Measurements from ENCODE around the gene C8B. TPM values are rescaled to one million over a fixed set of nuclear protein-coding genes. Genes with fewer than 3 reads are reported as not detected.

Gene C8B
- polyA plus RNA-seq, 3 donors = 0.28 TPM; not detected in 2

- DNase-seq (ENCODE audit: low read depth in 3 of 3, low spot score in 2 of 3) = no peak
Observed at GRCh38 chr1:56934430-56935060, 31.3 kb downstream of the C8B start.

- no peak for DNase-seq (ENCODE audit: low read depth in 3 of 3, low spot score in 2 of 3)
Observed at GRCh38 chr1:56933606-56934005, 32.2 kb downstream of the C8B start.

DNA sequence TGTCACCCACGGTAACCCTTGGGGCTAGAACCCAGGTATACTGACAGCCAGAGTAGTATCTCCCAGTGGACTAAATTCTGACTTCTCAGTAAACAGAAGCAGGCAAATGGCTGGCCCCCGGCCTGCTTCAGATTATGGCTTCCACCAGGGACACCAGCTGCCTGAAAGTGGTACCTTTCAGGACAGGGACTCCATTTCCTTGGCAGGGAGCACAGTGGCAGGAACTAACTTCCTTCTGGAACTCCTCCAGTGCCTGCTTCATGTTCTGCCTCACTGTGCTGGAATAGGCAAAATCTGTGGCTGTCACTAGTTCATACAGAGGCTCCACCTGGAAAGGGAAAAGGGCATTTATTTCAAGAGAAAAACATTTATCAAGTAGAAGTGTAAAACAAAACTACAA, 32.7 kb downstream of the C8B start:
- no peak for DNase-seq (ENCODE audit: low read depth in 3 of 3, low spot score in 2 of 3)

DNA sequence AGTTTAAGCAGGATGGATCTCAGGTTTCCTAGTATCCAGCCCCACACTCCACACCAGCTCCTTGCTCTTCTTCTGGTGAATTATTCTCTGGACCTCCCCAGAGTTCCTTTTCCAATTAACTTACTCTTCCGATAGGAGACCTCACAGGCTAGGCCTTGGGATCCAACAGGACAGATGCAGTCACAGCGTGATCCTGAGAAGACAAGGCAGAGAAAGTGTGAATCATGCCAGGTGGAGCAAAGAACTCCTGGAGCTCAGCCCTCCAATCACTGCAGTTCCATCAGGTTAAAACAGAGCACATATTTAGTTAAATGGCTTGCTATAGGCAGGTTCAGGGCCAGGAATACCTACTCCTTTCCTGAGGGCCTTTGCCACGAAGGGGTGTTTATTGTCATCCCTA, 34.1 kb downstream of the C8B start:
- no peak for DNase-seq (ENCODE audit: low read depth in 3 of 3, low spot score in 2 of 3)

DNA sequence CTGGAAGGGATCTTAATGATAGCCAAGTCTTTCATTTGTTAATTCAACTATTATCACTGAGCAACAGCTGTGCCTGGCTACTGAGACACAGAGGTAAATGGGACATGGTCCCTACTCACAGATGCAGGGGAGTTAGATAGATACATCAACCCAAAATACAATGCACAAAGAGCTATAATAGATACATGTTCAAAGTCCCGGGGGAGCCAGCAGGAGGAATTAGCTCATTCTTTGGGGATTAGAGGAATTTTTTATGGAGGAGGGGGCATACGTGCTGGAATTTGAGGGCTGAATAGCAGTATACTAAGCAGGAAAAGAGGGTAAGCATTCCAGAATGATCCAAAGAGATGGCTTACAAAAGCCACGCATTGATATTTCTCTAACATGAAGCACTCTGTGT, 34.6 kb downstream of the C8B start:
- no peak for DNase-seq (ENCODE audit: low read depth in 3 of 3, low spot score in 2 of 3)

DNA sequence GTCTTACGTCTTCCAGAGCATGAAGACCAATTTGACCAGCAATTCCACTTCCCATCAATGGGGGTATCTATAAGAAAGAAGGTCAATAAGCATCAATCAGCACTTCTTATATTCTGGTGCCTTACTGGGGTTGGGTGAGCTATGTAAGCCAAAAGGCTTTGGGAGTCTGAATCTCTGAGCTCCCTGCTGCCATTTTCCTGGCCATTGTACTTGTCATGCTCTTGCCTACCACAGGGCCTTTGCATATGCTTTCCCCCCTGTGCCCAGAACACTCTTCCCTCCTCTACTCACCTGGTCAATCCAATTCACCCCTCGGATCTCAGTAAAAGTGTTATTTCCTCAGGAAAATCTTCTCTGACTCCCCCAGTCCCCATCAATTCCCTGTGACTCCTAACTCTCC, 36.3 kb downstream of the C8B start:
- DNase-seq (ENCODE audit: low read depth in 3 of 3, low spot score in 2 of 3) = no peak

GRCh38 chr1:56927986-56928385, 37.8 kb downstream of the C8B start:
- DNase-seq (ENCODE audit: low read depth in 3 of 3, low spot score in 2 of 3) = no peak

- no peak for DNase-seq (ENCODE audit: low read depth in 3 of 3, low spot score in 2 of 3)
Observed at GRCh38 chr1:56927171-56927570, 38.6 kb downstream of the C8B start.

- DNase-seq (ENCODE audit: low read depth in 3 of 3, low spot score in 2 of 3) = no peak
Observed at GRCh38 chr1:56925193-56925592, 40.6 kb downstream of the C8B start.

- DNase-seq (ENCODE audit: low read depth in 3 of 3, low spot score in 2 of 3) = no peak
Observed at GRCh38 chr1:56924116-56924515, 41.7 kb downstream of the C8B start.

GRCh38 chr1:56923201-56923600, 42.6 kb downstream of the C8B start:
- no peak for DNase-seq (ENCODE audit: low read depth in 3 of 3, low spot score in 2 of 3)

DNA sequence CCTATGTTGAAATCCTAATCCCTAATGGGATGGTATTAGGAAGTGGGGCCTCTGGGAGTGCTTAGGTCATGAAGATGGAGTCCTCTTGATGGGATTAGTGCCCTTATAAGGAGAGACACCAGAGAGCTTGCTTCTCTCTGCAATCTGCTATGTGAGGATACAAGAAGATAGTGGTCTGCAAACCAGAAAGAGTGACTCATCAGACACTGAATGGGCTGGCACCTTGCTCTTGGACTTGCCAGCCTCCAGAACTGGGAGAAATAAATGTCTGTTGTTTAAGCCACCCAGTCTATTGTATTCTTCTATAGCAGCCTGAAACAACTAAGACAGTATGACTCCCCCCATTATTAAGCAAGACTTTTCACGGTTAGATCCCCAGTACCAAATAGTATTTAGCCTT, 43.3 kb downstream of the C8B start:
- DNase-seq (ENCODE audit: low read depth in 3 of 3, low spot score in 2 of 3) = no peak

DNA sequence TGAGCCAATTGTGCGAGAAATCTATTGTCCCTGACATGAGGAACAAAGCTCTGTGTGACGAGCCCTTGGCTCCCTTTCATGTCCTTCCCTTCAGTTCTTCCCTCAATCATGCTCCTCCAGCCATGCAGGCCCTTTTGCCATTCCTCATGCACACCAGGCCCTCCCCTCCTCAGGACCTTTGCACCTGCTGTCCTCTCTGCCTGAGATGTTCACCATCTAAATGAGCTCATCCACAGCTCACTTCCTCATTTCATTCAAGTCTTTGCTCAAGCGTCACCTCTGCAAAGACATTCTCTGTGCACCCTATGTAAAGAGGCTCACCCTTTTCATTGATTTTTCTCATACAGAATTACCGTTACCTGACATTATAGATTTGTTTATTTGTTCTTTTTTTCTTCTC, 43.7 kb downstream of the C8B start:
- no peak for DNase-seq (ENCODE audit: low read depth in 3 of 3, low spot score in 2 of 3)

GRCh38 chr1:56921479-56921878, 44.3 kb downstream of the C8B start:
- DNase-seq (ENCODE audit: low read depth in 3 of 3, low spot score in 2 of 3) = no peak

DNA sequence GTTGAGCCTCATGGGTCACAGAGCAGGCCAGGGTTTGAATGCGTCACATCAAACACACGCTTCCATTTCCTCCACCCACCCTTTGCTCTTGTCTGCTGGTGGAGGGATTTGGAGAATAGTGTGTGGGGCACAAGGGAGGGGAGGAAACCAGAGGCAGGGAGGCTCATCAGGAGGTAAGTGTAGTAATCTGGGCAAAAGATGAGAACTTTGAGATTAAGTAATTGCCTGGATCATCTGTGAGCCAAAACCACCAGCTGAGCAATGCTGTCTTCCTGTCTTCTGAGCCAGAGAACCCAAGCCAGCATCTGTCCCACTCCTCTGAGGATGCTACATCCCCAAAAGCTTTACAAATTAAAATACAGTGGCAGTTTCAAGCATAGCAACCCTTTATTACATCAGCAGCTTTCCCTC, 45.2 kb downstream of the C8B start:
- DNase-seq (ENCODE audit: low read depth in 3 of 3, low spot score in 2 of 3) = no peak

- no peak for DNase-seq (ENCODE audit: low read depth in 3 of 3, low spot score in 2 of 3)
Observed at GRCh38 chr1:56917356-56917755, 48.5 kb downstream of the C8B start.

DNA sequence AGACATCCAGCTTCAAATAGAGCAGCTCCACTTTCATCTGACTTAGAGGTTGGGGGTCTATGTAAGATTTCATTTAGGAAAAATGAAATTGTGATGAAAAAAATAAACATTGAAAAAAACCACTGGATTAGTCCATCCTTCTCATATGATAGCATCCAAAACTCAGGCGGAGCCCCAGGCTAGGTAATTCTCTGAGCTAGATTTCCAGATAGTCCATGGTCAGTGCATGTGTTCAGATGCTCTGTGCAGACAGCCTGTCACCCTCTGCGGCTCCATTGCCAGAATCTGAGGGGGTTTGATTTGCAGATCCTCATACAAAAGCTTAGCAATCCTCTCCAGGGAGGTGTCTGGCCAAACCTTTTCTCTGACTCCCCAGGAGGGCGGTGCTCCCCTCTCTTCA, 49.2 kb downstream of the C8B start:
- no peak for DNase-seq (ENCODE audit: low read depth in 3 of 3, low spot score in 2 of 3)

GRCh38 chr1:56915960-56916359, 49.9 kb downstream of the C8B start:
- no peak for DNase-seq (ENCODE audit: low read depth in 3 of 3, low spot score in 2 of 3)

DNA sequence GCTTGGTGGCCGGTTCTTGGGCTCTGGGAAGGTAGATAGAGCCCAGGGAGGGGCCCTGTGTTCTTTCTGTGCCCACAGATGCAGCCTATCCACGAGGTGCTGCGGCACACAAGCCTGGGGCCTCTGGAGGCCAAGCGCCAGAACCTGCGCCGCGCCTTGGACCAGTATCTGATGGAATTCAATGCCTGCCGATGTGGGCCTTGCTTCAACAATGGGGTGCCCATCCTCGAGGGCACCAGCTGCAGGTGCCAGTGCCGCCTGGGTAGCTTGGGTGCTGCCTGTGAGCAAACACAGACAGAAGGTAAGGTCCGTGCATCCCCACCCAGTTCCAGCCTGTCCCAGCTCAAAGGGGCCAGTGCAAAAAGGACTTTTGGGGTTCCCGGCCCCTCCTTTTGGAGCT, 53.5 kb downstream of the C8B start:
- no peak for DNase-seq (ENCODE audit: low read depth in 3 of 3, low spot score in 2 of 3)

DNA sequence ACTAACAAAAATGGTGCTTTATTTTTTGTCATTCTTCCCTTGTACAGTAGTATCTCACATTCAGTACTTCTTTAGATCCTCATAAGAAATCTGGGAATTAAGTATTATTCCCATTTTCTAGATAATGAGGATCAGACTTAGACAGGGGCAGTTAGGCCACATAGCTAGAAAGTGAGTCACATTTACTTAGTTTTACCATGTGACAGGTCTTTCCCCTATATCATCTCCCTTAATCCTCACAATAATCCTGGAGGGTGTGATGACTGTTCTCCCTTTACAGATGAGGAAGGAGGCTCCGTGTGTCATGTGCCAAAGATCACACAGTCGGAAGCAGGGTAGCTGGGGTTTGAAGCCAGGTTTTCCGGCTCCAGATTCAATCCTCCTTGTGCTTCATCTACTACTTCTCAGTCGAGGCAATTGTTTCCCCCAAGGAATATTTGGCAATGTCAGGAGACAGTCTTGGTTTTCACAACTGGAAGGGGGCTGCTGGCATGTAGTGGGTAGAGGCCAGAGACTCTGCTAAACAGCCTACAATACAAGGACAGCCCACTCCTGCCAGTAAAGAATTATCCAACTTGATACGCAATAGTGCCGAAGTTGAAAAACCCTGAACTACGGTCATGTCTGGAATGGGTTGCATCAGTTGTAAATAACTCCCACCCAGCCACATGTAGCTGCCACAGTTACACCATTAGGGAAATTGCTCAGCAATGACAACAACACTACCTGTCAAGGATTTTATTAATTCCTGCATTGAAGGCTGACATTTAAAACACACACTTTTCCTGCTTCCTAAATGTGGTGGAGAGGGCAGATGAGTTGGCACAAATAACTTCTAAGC, 54.5 kb downstream of the C8B start:
- no peak for DNase-seq (ENCODE audit: low read depth in 3 of 3, low spot score in 2 of 3)

GRCh38 chr1:56910441-56910985, 55.3 kb downstream of the C8B start:
- no peak for DNase-seq (ENCODE audit: low read depth in 3 of 3, low spot score in 2 of 3)

- DNase-seq (ENCODE audit: low read depth in 3 of 3, low spot score in 2 of 3) = no peak
Observed at GRCh38 chr1:56908619-56909221, 57.1 kb downstream of the C8B start.
